Body of pancreas (tissue), 4 donors: ENCODE results near the gene LHX3. TPM values are rescaled to one million over a fixed set of nuclear protein-coding genes. Genes with fewer than 3 reads are reported as not detected.

Experiments
- ATAC-seq: fragments of 150-250 bp; one replicate; pipeline ENCODE4 v1.9.1; 2016
- DNase-seq, 4 donors: peaks; one replicate each; pipeline ENCODE4 v3.0.0-alpha.2; 2019
- H3K27ac ChIP-seq, 4 donors: fragments of 200-600 bp; sonication (generic); 1 replicate in 3 of 4; 2 replicates in 1 of 4; pipeline versions ENCODE4 v1.5.1 to v1.6.1; 2016 to 2019; ENCODE audit warnings: mild to moderate bottlenecking in 1 of 4, mixed read lengths in 1 of 4, moderate library complexity in 1 of 4
- H3K27me3 ChIP-seq, 2 donors: fragments of 200-600 bp; sonication (generic); one replicate each; pipeline ENCODE4 v1.6.0; 2016; ENCODE audit warnings: mild to moderate bottlenecking in 1 of 2
- H3K36me3 ChIP-seq, 2 donors: fragments of 200-600 bp; sonication (generic); replicated peaks in 1 of 2; 2 replicates each; pipeline ENCODE4 v1.5.1; 2016; ENCODE audit warnings: low read depth in 2 of 2; ENCODE audit not compliant: insufficient read depth in 1 of 2
- H3K4me1 ChIP-seq: fragments of 200-600 bp; sonication (generic); one replicate; pipeline ENCODE4 v1.6.0; 2016
- H3K4me3 ChIP-seq, 2 donors: fragments of 200-600 bp; sonication (generic); 1 replicate in 1 of 2; 2 replicates in 1 of 2; pipeline ENCODE4 v1.5.1; 2016 to 2019
- H3K9me3 ChIP-seq, 3 donors: fragments of 200-600 bp; sonication (generic); 1 replicate in 2 of 3; 2 replicates in 1 of 3; pipeline ENCODE4 v1.5.1; 2016
- POLR2A ChIP-seq, 3 donors: fragments of 450-650 bp; IDR thresholded peaks; one replicate each; pipeline ENCODE4 v1.6.1; 2016; ENCODE audit warnings: antibody characterized with exemption in 3 of 3, mild to moderate bottlenecking in 2 of 3
- WGBS, 2 donors: methylation state at CpG; one replicate each; pipeline ENCODE4 v1.1.5; 2017; 5-methylcytosine and 5-hydroxymethylcytosine counted together
- intact Hi-C: fragments of 100-400 bp; cut with DNase I; formaldehyde crosslinking; loops from one replicate; pipeline ENCODE4 v1.15.1; 2023
- total RNA-seq, 2 donors: library from RNA; depleted of rRNA; stranded (reverse); fragments of >200 nt; gene quantifications; one replicate each; pipeline ENCODE4 v1.1.0, GENCODE V29; 2016
- TF ChIP-seq, protein P1 (sequence below), 7 experiments: fragments of 450-650 bp in 4 of 7; fragments of 200-600 bp in 3 of 7; sonication (generic) in 3 of 7; IDR thresholded peaks; one replicate each; pipeline ENCODE4 v1.5.1; 2016 to 2019; ENCODE audit warnings: antibody characterized with exemption in 7 of 7

The LHX3 gene
- total RNA-seq, 2 donors from 2014 or later: not detected

DNA sequence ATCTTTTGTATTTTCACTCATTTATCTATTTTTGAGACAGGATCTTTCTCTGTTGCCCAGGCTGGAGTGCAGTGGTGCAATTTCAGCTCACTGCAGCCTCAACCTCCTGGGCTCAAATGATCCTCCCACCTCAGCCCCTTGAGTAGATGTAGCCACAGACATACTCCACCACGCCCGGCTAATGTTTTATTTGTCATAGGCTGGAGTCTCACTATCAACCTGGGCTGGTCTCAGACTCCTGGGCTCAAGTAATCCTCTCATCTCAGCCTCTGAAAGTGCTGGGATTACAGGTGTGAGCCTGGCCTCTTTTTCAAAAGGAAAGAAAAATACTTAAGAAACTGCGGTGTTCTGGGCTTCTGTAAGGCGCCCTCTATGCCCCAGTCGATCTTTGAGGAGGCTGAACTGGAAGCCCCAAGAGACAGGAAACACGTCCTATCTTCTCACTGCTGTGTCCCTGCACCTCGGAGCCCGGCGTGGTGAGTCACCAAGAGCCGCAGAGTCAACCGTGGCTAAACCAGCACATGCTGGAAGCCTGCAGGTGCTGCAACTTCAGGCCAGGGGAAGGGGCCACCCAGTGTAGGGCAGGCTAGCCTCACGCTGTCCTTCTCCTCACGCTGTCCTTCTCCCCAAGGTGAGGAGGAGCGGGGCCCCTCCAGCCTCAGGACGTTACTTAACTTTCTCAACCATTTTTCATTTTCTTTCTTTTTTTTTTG lies 15.2 kb upstream of the LHX3 start:
- no peak overlapping the region for H3K27ac ChIP-seq

DNA sequence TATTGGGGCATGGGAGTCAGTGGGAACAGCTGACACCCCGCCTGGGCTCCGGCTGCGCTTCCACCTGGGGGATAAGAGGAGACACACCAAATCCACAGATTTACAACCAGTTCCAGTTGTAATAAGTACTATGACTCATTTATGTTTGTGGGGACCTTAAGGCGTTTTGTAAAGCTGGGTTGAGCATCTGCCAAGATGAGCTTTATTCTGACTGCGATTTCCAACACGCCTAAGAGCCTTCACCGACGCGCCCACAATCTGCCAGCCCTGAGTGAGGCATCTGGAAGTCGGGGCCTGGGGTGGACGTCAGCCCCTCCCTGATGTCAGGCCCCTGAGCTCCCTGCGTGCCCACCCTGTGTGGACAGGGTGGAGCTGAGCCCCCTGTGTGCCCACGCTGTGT lies 14.3 kb upstream of the LHX3 start:
- WGBS, 2 donors: 91 to 94% methylated on average over 13 of the region's 13 CpGs
- Histone ChIP-seq H3K36me3 (peaks cover 0 to 13% of the 10 kb centered on the region in 2 donors), H3K27ac (no peak overlapping the region), H3K4me1 (no peaks in the 10 kb centered on the region), H3K9me3 (no peaks in the 10 kb centered on the region), H3K27me3 (no peaks in the 10 kb centered on the region), H3K4me3 (no peak overlapping the region)
- TF ChIP-seq, protein P1, sequence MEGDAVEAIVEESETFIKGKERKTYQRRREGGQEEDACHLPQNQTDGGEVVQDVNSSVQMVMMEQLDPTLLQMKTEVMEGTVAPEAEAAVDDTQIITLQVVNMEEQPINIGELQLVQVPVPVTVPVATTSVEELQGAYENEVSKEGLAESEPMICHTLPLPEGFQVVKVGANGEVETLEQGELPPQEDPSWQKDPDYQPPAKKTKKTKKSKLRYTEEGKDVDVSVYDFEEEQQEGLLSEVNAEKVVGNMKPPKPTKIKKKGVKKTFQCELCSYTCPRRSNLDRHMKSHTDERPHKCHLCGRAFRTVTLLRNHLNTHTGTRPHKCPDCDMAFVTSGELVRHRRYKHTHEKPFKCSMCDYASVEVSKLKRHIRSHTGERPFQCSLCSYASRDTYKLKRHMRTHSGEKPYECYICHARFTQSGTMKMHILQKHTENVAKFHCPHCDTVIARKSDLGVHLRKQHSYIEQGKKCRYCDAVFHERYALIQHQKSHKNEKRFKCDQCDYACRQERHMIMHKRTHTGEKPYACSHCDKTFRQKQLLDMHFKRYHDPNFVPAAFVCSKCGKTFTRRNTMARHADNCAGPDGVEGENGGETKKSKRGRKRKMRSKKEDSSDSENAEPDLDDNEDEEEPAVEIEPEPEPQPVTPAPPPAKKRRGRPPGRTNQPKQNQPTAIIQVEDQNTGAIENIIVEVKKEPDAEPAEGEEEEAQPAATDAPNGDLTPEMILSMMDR (IDR thresholded peaks at IDR 0.05): no peak
- TF ChIP-seq POLR2A (IDR thresholded peaks at IDR 0.05): no peak
- ATAC-seq (no peak), DNase-seq (no peak)
- intact Hi-C loops: no loop called here

More for the DNA sequence above, 15.2 kb upstream of the LHX3 start:
- 86 to 89% methylated on average over 15 of the region's 15 CpGs for WGBS, 2 donors
- no peak for ATAC-seq
- DNase-seq: no peak
- H3K9me3 ChIP-seq: no peaks in the 10 kb centered on the region
- intact Hi-C loops: no loop called here
- H3K4me3 ChIP-seq: no peak overlapping the region
- no peaks in the 10 kb centered on the region for H3K4me1 ChIP-seq
- peaks cover 0 to 16% of the 10 kb centered on the region in 2 donors for H3K36me3 ChIP-seq
- no peak for TF ChIP-seq POLR2A (IDR thresholded peaks at IDR 0.05)
- TF ChIP-seq, protein P1 (IDR thresholded peaks at IDR 0.05): no peak
- no peaks in the 10 kb centered on the region for H3K27me3 ChIP-seq

DNA sequence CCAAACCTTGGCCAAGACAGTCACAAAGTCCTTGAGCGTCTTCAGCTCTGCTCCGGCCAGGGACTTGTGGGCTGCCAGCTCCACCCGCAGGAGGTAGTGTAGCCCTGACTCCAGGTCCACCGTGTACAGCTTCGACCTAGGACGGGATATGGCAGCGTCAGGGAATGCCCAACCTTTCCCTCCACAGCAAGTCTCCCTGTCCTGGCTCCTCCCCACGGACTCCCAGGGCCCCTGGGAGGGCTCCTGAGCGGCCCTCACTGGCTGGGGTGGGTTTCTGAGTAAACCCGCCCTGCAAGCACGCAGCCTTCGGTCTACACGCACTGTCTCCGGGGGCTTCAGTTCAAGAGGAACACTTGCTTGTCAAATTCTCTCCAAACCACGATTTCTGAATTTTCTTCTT lies 13.7 kb upstream of the LHX3 start:
- TF ChIP-seq POLR2A (IDR thresholded peaks at IDR 0.05): no peak
- TF ChIP-seq, protein P1 (IDR thresholded peaks at IDR 0.05): no peak
- intact Hi-C loops: no loop called here
- Histone ChIP-seq H3K27ac (no peak overlapping the region), H3K9me3 (peaks cover 0 to 5% (median 0%) of the 10 kb centered on the region in 3 donors), H3K4me3 (no peak overlapping the region), H3K27me3 (no peaks in the 10 kb centered on the region), H3K36me3 (peaks cover 0 to 13% of the 10 kb centered on the region in 2 donors), H3K4me1 (no peaks in the 10 kb centered on the region)
- DNase-seq: no peak
- no peak for ATAC-seq
- 89 to 93% methylated on average over 13 to 15 of the region's 15 CpGs for WGBS, 2 donors

DNA sequence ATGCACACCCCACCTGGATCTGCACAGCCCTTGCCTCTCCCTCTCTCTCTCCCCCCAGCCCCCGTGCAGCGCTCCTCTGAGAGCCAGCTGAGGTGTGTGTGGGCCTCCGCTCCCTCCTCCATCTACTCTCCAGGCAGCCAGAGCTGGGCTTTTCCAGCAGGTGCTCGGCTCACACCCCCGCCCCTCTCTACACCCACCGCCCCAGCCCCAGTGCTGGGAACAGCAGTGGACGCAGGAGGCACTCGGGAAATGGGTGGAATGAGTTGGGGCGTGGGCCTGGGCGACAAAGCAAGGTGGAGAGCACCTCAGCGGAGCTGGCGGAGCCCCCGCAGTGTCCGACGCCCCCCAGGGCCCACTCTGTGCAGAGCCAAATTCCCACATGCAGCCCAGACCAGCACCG lies 13.3 kb upstream of the LHX3 start:
- intact Hi-C loops: no loop called here
- Histone ChIP-seq H3K4me3 (no peak overlapping the region), H3K4me1 (no peaks in the 10 kb centered on the region), H3K36me3 (peaks cover 0 to 13% of the 10 kb centered on the region in 2 donors), H3K27ac (no peak overlapping the region), H3K9me3 (peaks cover 0 to 6% (median 0%) of the 10 kb centered on the region in 3 donors), H3K27me3 (no peaks in the 10 kb centered on the region)
- TF ChIP-seq POLR2A (IDR thresholded peaks at IDR 0.05): no peak
- TF ChIP-seq, protein P1 (IDR thresholded peaks at IDR 0.05): no peak
- ATAC-seq (no peak), DNase-seq (no peak)
- 85 to 87% methylated on average over 6 to 14 of the region's 16 CpGs for WGBS, 2 donors
